ENCODE measurements around the gene UBQLNL. TPM values are rescaled to one million over a fixed set of nuclear protein-coding genes. Genes with fewer than 3 reads are reported as not detected.

Gene UBQLNL, protein sequence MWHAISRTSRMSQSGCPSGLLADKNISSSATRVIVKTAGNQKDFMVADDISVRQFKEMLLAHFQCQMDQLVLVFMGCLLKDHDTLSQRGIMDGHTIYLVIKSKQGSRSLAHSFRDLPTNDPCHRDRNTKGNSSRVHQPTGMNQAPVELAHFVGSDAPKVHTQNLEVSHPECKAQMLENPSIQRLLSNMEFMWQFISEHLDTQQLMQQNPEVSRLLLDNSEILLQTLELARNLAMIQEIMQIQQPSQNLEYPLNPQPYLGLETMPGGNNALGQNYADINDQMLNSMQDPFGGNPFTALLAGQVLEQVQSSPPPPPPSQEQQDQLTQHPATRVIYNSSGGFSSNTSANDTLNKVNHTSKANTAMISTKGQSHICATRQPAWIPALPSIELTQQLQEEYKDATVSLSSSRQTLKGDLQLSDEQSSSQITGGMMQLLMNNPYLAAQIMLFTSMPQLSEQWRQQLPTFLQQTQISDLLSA
- polyA plus RNA-seq (2014; cell fraction: cytosol; rRNA removed): not detected in 2 replicates
- polyA plus RNA-seq (2014; cell fraction: nucleus; rRNA removed): 0.17 TPM in 1 of 2 replicates, not detected in the other

DNA sequence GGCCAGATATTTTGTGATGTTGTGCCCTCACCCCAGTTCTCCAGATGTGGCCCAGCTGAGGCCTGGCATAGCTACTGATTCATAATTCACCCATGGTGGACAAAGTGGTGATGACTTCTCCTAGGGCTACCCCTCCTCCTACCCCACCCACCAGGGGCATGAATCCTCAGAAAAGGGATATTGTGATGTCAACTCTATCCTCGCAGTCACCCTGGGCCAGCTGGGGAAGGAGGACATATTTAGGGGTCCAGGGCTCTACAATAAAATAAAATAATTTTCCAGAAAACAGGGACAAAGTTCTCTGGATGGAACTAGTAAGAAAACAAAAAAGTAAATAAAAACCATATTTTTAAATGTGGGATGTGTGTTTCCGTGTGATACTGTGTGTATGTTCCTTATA, at the start of gene UBQLNL:
Gene UBQLNL (minus strand): TSS at position 101 of the 400 bp plus-strand sequence. CDS start 258 bp downstream, outside the sequence.
- no peak for DNase-seq (ENCODE audit: low spot score)

DNA sequence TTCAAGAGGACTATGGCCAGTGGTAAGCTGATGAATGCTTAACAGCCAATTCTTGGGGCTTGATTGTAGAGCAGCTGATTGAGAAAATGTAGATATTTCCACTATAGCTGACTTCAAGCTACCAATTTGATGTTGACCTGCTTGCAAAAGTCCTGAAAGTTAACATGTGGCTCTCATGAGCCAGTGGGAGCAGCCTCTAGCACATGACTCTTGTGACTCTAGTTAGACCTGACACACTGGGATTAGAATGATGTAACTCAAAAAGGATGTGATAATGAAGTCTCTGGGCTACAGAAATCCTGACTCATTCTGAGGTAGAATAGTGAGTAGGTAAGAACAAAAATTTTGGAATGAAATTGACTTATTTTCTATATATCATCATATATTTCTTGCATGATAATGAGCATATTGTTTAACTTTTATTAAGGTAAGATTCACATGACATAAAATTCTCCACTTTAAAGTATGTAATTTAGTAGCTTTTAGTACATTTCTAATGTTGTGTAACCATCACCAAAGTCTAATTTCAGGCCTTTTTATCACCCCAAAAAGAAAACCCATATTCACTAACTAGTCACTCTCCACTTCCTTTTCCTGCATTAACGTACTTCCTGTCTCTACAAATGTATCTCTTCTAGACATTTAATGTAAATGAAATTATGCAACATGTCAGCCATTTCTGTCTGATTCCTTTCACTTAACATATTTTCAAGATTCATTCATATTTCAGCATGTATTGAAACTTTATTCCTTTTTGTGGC, 47.9 kb upstream of the UBQLNL start:
- no peak for DNase-seq (ENCODE audit: low spot score)

DNA sequence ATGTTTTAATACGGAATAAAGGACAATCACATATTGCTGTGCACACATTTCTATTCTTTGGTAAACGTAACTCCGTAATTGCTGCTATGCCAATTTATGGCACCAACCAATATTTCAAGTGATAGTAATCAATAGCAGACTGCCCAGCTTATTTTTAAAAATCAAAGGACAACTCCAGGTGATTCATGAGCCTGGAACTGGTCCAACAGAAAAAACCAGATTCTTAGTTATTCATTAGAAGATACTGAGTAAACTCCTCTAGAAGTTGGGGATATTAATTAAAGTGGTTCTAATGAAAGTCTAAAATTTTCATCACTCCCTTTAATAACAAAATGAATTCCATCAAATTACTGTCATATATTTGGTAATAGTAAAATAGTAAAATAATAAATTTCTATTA, 41.3 kb upstream of the UBQLNL start:
- DNase-seq (ENCODE audit: low spot score): no peak

DNA sequence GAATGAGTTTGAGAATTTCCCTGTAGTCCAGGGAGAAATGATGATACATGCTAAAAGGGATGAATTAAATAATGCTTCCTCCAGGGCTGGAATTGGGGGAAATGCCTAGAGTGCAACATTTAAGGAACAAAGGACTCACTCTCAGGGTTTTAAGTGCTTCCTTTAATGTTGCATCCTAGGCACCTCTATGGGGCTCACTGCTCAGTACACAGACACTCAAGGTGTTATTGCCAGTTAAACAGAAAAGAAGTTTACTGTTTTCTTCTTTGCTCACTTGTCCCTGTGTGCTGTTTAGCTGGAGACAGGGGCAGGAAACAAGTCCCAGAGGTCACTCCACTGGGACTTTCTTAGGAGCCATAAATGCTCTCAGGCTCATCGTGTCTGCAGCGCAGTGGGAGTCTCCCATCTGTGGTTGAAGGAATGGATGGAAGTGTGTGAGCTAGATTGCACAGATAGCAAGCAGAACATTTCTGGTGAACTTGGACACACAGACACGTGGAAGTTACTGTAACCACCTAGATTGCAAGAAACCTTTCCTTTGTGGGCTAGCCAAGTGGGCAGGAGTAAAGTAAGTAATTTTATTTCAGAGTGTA, 40.2 kb upstream of the UBQLNL start:
- no peak for DNase-seq (ENCODE audit: low spot score)

DNA sequence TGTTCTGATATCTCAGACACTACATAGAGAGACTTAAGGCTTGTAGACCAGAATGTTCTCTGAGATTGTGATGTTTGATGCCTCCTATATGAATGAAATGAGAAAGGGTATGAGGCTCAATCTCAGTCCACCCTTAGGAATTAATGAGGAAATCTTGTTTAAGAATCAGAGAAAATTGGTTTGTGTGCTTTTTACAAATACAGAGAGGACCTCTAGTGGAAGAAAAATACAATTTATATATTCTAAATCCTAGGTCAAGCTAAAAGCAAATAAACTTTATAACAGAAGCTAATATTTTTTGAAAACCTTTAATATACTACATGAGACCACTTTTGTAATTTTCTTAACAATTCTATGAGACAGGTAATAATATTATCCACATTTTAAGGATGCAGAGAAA, 36.8 kb upstream of the UBQLNL start:
- no peak for DNase-seq (ENCODE audit: low spot score)

DNA sequence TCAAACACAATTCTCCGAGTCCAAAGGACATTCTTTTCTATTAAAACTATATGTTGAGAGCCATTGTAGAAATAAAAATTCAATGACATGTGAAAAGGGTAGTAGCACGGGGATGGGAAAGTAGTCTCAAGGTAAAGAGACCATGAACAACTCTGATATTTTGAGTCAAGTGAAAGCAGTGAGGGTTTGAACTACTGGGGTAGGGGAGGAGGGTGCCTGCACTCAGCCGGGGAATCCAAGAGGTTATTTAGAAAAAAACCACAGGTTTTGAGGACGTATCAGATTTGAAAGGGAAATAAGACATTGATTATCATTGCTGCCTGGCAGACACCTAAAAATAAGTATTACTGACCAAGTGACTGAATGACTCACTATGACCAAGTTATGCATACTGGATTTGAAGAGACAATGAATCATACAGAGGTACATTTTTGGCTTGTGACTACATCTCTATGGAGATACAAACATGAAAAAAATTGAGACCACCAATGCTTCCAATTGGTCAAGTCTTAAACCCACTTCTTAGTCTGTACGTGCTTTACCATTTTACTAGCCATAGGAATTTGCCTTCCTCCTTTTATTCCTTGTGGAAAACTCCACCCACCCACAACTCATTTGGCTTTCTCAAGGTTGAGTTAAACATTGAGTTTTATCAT, 34.1 kb upstream of the UBQLNL start:
- DNase-seq (ENCODE audit: low spot score): no peak

DNA sequence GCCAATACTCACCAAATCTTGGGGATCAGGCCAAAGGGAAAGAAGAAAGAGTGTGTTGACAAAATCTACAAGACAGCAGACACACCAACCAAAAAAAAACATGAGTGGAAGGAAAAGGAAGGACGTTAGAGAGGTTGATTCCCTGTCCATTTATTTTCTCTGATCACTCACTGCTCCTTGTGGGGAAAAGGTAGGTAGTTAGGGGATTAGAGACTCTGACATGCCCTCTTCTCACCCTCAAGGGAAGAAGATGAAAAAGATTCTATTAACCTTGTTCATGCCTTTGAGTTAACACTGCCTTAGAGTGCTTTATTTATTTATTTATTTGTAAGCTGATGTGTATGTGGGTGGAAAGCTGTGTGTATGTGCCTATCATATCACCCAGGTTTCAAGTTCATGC, 31.9 kb upstream of the UBQLNL start, which contains the start of gene OR52H1:
Gene OR52H1 (minus strand): TSS at position 101 of the 400 bp plus-strand sequence. CDS start 3,035 bp downstream, outside the sequence.
- DNase-seq (ENCODE audit: low spot score): no peak

DNA sequence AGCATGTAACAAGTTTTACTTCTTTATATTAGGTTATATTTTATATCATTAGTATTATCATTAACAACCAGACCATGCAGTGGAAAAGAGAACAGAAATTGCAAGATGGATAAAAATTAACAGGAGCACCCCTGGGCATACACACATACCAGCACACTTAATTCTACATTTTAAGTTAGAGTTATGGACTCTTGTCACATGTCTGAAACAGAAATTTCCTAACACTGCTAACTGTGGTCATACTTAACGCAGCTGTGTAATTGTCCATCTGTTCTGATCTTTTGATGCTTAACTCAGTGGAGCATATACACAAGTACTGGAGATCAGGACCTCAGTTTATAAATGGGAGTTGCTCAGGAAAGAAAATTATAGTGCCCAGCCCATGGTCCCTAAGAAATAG, 31.5 kb upstream of the UBQLNL start:
- no peak for DNase-seq (ENCODE audit: low spot score)

DNA sequence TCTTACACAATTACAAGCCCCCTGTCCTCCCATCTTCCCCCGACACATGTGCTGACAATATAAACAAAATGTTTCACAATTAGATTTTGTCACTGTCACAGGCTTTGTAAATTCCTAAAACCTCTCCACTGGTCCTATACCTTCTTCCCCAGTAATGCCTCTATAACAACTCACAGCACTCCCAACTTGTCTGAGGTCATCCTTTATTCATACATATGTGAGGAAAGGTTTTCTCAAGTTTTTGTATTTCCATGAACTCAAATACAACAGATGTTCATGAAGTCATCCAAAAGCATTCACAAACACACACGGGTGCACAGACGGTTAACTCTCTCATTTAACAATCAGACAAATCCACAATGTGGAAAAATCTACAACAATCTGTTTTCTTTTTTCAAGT, 30.0 kb upstream of the UBQLNL start:
- DNase-seq (ENCODE audit: low spot score): no peak

DNA sequence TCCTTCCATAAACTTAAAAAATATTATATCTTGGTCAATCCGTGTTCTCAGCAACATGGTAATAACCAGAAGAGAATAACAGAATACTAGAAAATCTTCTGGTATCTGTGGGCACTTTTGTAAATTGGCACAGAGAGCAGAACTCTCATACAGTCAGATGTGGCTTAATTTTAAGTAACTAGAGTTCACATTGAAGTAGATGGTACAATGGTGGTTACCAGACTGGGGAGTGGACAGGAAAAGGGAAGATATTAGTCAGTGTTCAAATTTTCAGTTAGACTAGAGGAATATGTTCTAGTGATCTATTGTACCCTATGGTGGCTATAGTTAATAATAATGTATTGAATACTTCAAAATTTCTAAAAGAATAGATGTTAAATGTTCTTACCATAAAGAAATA, 24.9 kb upstream of the UBQLNL start:
- no peak for DNase-seq (ENCODE audit: low spot score)

DNA sequence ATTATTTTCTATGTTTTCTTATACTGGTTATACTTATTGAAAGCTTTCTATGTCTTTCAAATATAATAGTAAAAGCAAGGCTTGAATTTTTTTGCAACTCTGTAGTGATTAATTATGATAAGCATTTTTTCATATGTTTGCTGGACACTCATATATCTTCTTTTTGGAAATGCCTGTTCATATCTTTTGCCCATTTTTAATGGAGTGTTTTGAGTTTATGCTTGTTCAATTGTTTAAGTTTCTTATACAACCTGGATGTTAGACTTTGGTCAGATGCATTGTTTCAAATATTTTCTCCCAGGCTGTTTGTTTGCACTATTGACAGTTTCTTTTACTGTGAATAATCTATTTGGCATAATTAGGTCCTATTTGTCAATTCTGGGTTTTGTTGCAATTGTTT, 20.0 kb upstream of the UBQLNL start:
- no peak for DNase-seq (ENCODE audit: low spot score)

DNA sequence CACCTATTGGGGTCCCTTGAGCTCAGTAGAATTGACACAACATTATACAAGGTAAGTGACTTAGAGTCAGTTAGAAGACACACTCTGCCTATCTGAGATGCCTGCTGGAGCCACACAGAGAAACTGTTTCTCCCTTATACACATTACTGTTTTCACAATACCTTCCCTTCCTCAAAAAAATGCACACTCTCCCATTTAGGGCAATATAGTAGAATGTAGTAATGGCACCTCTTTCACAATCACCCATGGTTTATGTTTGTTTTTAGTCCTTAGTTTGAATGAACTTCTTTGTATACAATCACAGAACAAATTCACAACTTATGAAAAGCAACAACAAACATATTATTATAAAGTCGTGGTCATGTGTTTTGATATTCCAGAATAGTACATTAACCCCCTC, 17.5 kb upstream of the UBQLNL start:
- DNase-seq (ENCODE audit: low spot score): no peak

DNA sequence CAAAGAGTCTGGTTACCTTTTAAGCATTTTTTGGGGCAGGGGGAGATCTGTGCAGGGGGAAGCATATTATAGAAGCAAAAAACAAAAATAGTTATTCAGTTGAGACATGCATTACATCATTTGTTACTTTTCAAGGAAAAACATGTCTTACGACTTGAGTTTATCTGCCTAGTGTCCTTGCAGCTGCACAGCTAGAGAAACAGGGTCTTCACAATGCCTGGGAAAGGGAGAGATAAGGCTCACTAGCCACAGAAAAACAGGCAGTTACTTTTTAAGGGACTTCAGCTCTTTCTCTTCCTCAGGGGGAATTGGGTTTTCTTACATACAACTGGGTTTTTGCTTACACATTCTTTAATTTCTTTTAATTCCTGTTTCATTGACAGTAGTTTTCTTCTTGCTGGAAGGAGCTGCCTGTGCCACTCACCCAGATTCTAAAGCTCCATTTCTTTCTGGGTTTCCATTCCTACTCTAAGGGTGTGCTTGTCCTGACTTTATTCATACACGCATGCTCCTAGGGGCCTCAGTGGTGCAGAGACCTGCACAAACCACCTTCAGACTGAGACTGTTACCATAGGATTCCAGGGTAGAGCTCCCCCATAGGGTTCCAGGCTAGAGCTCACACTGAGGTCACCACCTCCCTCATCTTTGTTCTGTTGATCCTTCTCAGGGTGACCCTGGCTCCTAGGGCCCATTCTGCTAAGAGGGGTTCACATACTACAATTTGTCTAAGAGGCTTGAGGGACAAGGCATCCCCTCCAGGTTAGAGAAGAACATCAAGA, 14.7 kb upstream of the UBQLNL start:
- no peak for DNase-seq (ENCODE audit: low spot score)

DNA sequence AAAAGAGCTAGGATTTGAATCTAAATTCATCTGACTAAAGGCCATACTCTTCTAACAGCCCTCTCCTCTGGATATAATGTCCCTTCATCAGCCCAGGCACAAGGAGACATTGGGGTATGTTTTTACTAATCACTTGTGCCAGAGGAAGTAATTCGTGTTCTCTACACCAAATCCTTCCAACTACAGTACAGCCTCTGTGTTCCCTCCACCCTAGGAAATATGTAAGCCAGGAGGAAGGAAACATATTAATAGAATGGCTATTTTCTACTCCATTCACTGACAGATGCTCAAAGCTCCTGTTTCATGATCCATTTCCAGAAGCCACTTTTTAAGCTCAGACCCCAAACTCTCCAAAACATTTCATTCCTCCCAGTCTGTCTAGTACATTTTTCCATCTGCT, 12.0 kb upstream of the UBQLNL start:
- no peak for DNase-seq (ENCODE audit: low spot score)

DNA sequence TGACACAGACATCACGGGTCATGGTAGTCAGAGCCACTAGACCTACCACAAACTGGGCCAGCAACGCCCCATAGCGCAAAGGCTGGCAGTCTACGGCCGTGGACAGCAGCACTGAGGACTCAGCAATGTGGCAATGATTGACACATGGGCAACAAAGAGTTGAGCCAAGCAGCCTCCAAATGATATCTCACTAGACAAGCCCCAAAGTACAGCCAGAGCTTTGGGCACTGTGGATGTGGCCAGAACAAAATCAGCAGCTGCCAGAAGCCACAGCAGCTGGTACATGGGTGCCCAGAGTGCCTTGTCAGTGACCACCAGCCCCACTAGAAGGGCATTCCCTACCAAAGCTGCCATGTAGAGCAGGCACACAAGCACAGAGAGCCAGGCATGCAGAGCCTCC, 11.2 kb upstream of the UBQLNL start:
- DNase-seq (ENCODE audit: low spot score): no peak

DNA sequence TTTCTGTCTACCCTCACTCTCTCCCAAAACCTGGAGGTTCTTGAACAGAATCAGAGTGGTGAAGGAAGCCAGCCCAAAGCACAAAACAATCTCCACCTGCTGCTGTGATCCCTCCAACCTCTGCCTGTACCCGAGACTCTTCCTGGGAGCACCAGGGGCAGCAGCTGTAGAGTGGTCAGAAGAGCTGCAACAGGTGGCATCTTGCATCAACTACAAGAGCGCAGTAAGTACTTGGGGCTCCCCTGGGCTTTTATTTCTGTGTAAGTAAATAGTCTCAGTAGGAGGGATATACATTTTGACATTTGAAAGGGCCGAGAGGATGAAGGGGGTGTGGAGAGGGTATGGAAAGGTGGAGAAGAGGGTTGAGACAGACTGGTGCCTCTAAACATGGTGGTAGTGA, 8.3 kb upstream of the UBQLNL start:
- DNase-seq (ENCODE audit: low spot score): no peak

DNA sequence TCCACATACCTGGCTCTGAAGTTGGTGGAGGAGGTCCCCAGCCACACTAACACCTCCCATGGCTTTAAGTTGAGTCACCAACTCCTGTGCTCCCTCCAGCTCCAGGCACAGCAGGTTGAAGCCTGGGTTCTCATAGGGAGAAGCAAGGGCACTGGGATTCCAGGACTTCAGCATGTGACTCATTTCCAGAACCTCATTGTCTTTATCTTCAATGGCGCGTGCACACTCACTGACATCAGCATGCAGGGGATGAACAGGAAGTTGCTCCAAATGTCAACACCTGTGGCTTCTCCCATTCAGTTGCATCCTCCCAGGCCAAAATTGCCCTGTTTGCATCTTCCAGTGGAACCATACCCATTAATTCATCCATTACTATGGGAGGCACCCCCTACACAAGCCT, 5.8 kb upstream of the UBQLNL start:
- no peak for DNase-seq (ENCODE audit: low spot score)

DNA sequence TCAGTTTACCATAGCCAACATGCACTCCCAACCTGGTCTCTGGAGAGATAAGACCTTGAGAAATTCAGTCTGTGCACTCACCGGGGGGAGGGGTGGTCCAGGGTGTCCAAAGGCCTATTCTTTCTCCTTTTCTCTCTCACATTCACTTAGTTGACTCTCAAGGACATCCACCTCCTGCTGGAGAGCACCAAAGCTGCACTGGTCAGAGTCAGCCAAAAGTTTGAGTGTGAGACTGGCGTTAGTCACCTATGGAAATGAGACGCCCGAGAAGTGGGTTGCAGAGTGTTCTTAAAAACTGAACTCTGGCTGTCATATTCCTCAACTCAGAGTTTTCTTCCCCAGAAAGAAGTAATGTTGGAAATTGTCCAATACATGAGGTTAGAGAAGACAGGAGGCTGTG, 5.0 kb upstream of the UBQLNL start:
- DNase-seq (ENCODE audit: low spot score): no peak

DNA sequence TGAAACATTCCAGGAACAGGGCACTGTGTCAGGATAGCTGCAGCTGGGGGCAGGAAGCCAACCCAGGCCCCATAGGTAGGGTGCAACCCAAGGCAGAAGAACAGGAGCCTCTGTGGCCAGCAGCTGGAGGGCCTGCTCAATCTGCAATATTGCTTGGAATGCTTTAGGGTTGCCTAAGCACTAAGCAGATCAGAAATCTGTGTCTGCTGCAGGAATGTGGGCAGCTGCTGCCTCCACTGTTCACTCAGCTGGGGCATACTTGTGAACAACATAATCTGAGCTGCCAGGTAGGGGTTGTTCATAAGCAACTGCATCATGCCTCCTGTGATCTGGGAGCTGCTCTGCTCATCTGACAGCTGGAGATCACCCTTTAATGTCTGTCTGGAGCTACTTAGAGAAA, 1.7 kb downstream of the UBQLNL start:
- DNase-seq (ENCODE audit: low spot score): no peak

DNA sequence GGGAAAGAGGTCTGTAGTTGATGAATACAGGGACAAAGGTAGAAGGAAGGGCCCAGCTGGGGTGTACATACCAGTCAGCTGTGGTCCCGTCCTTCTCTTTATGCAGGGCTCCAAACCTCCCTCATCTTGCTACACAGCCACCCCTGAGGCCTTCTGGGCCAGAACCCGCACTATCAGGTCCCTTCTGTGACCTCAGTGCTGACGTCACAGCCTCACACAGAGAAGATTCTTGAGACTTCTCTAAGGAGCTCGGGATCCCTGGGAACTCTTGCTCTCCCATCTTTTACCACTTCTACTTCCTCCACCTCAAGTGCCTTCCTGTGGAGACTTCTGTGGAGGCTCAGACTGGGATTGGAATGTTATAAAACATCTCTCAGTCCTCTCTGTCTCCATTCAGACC, 6.7 kb downstream of the UBQLNL start, which contains the start of gene UBQLN3:
Gene UBQLN3 (minus strand): TSS at position 155 of the 400 bp plus-strand sequence. CDS start 399 bp downstream, outside the sequence.
- DNase-seq (ENCODE audit: low spot score): no peak

DNA sequence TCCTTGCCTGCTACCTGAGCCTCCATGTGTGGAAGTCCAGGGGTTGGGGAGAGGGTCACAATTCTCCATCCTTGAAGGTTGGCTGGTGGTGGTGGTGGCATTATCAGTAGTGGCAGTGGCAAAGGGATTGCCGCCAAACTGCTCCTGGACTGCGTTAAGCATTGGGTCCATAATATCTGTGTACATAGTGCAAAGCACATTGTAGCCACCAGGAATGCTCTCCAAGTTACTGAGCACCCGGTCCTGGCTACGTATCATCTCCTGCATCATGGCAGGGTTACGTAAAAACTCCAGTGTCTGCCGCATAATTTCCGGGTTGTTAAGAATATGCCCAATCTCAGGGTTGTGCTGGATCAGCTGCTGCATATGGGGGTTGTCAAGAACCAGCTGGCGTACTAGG, 7.9 kb downstream of the UBQLNL start:
- no peak for DNase-seq (ENCODE audit: low spot score)

Data from SK-N-DZ (cell line).